Thyroid gland (tissue), 4 donors: ENCODE results near the gene PAPPA2.

Experiments used
- POLR2A ChIP-seq, 2 donors: fragments of 450-650 bp; IDR thresholded peaks; one replicate each; pipeline ENCODE4 v1.6.1; 2017; ENCODE audit warnings: antibody characterized with exemption in 2 of 2, mild to moderate bottlenecking in 2 of 2, moderate library complexity in 1 of 2
- TF ChIP-seq, protein P1 (sequence below), 6 experiments: fragments of 200-600 bp in 3 of 6; fragments of 450-650 bp in 3 of 6; sonication (generic) in 3 of 6; IDR thresholded peaks; one replicate each; pipeline ENCODE4 v1.5.1; 2016 to 2019; ENCODE audit warnings: antibody characterized with exemption in 6 of 6, mild to moderate bottlenecking in 2 of 6, inconsistent platforms in 1 of 6, moderate library complexity in 1 of 6

DNA sequence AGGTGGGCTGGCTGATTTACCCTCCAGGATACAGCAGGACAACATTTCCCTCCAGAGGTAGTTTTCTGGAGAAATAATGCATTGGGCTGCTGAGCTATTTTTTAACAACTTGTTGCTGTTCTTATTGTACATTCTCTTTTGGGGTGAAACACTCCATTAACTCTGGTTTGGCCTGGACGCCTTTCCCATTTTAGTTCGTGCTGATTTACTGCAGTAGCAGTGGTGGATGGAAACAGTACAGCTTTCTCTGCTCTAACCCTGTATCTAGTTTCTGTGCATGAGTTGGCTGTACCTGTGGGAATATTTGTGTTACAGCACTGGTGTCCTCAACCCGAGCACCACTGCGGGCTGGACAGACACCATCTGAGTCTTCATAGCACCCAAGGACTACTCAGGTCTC, 376.2 kb downstream of the PAPPA2 start:
- TF ChIP-seq, protein P1, sequence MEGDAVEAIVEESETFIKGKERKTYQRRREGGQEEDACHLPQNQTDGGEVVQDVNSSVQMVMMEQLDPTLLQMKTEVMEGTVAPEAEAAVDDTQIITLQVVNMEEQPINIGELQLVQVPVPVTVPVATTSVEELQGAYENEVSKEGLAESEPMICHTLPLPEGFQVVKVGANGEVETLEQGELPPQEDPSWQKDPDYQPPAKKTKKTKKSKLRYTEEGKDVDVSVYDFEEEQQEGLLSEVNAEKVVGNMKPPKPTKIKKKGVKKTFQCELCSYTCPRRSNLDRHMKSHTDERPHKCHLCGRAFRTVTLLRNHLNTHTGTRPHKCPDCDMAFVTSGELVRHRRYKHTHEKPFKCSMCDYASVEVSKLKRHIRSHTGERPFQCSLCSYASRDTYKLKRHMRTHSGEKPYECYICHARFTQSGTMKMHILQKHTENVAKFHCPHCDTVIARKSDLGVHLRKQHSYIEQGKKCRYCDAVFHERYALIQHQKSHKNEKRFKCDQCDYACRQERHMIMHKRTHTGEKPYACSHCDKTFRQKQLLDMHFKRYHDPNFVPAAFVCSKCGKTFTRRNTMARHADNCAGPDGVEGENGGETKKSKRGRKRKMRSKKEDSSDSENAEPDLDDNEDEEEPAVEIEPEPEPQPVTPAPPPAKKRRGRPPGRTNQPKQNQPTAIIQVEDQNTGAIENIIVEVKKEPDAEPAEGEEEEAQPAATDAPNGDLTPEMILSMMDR (IDR thresholded peaks at IDR 0.05): no peak
- TF ChIP-seq POLR2A (IDR thresholded peaks at IDR 0.05): no peak
